ENCODE measurements around the gene RGS10.
"Not testable (repeated sequence)": the region's sequence is repeated elsewhere in the genome, so short reads cannot be mapped to it uniquely, and the experiment has no call there.

RGS10 gene

GRCh38 chr10:119470920-119471702, 71.4 kb downstream of the RGS10 start:
- H3K27ac ChIP-seq (ENCODE audit: low read length) = no peak overlapping the region
- H3K9me3 ChIP-seq (ENCODE audit: control insufficient read depth, low read depth, low read length) = no peaks in the 10 kb centered on the region
- H3K27me3 ChIP-seq (ENCODE audit: control insufficient read depth, insufficient read depth, low read length) = peaks cover 41% of the 10 kb centered on the region
- no peak overlapping the region for H3K4me3 ChIP-seq (ENCODE audit: low read length)
- no peaks in the 10 kb centered on the region for H3K4me1 ChIP-seq (ENCODE audit: control insufficient read depth, low read depth, low read length)
- no peaks in the 10 kb centered on the region for H3K36me3 ChIP-seq (ENCODE audit: control insufficient read depth, low read depth, low read length)
- no peak overlapping the region for H3K9ac ChIP-seq (ENCODE audit: low read length)

GRCh38 chr10:119469846-119470245, 72.7 kb downstream of the RGS10 start:
- H3K27me3 ChIP-seq (ENCODE audit: control insufficient read depth, insufficient read depth, low read length) = peaks cover 28% of the 10 kb centered on the region
- no peaks in the 10 kb centered on the region for H3K4me1 ChIP-seq (ENCODE audit: control insufficient read depth, low read depth, low read length)
- H3K27ac ChIP-seq (ENCODE audit: low read length) = no peak overlapping the region
- H3K9ac ChIP-seq (ENCODE audit: low read length) = no peak overlapping the region
- no peaks in the 10 kb centered on the region for H3K36me3 ChIP-seq (ENCODE audit: control insufficient read depth, low read depth, low read length)
- H3K9me3 ChIP-seq (ENCODE audit: control insufficient read depth, low read depth, low read length) = no peaks in the 10 kb centered on the region
- no peak overlapping the region for H3K4me3 ChIP-seq (ENCODE audit: low read length)

- H3K27me3 ChIP-seq (ENCODE audit: control insufficient read depth, insufficient read depth, low read length) = peaks cover 23% of the 10 kb centered on the region
- H3K27ac ChIP-seq (ENCODE audit: low read length) = no peak overlapping the region
- H3K9me3 ChIP-seq (ENCODE audit: control insufficient read depth, low read depth, low read length) = no peaks in the 10 kb centered on the region
- no peak overlapping the region for H3K9ac ChIP-seq (ENCODE audit: low read length)
- no peak overlapping the region for H3K4me3 ChIP-seq (ENCODE audit: low read length)
- H3K36me3 ChIP-seq (ENCODE audit: control insufficient read depth, low read depth, low read length) = no peaks in the 10 kb centered on the region
- no peaks in the 10 kb centered on the region for H3K4me1 ChIP-seq (ENCODE audit: control insufficient read depth, low read depth, low read length)
These were observed 73.2 kb downstream of the RGS10 start for GRCh38 chr10:119469325-119469707.

GRCh38 chr10:119468542-119469324, 73.8 kb downstream of the RGS10 start:
- Histone ChIP-seq H3K4me1 (ENCODE audit: control insufficient read depth, low read depth, low read length) (no peaks in the 10 kb centered on the region), H3K27ac (ENCODE audit: low read length) (no peak overlapping the region), H3K9ac (ENCODE audit: low read length) (no peak overlapping the region), H3K9me3 (ENCODE audit: control insufficient read depth, low read depth, low read length) (no peaks in the 10 kb centered on the region), H3K36me3 (ENCODE audit: control insufficient read depth, low read depth, low read length) (no peaks in the 10 kb centered on the region), H3K4me3 (ENCODE audit: low read length) (no peak overlapping the region), H3K27me3 (ENCODE audit: control insufficient read depth, insufficient read depth, low read length) (peaks cover 18% of the 10 kb centered on the region)

- Histone ChIP-seq H3K9me3 (ENCODE audit: control insufficient read depth, low read depth, low read length) (no peaks in the 10 kb centered on the region), H3K27me3 (ENCODE audit: control insufficient read depth, insufficient read depth, low read length) (peaks cover 10% of the 10 kb centered on the region), H3K36me3 (ENCODE audit: control insufficient read depth, low read depth, low read length) (no peaks in the 10 kb centered on the region), H3K27ac (ENCODE audit: low read length) (no peak overlapping the region), H3K4me1 (ENCODE audit: control insufficient read depth, low read depth, low read length) (no peaks in the 10 kb centered on the region), H3K4me3 (ENCODE audit: low read length) (no peak overlapping the region), H3K9ac (ENCODE audit: low read length) (no peak overlapping the region)
These were observed 75.9 kb downstream of the RGS10 start for GRCh38 chr10:119466655-119467054.

- no peaks in the 10 kb centered on the region for H3K36me3 ChIP-seq (ENCODE audit: control insufficient read depth, low read depth, low read length)
- peaks cover 10% of the 10 kb centered on the region for H3K27me3 ChIP-seq (ENCODE audit: control insufficient read depth, insufficient read depth, low read length)
- no peak overlapping the region for H3K9ac ChIP-seq (ENCODE audit: low read length)
- H3K9me3 ChIP-seq (ENCODE audit: control insufficient read depth, low read depth, low read length) = no peaks in the 10 kb centered on the region
- H3K27ac ChIP-seq (ENCODE audit: low read length) = no peak overlapping the region
- H3K4me1 ChIP-seq (ENCODE audit: control insufficient read depth, low read depth, low read length) = no peaks in the 10 kb centered on the region
- H3K4me3 ChIP-seq (ENCODE audit: low read length) = no peak overlapping the region
These were observed 76.4 kb downstream of the RGS10 start for GRCh38 chr10:119466076-119466475.

- Histone ChIP-seq H3K4me3 (ENCODE audit: low read length) (no peak overlapping the region), H3K36me3 (ENCODE audit: control insufficient read depth, low read depth, low read length) (no peaks in the 10 kb centered on the region), H3K4me1 (ENCODE audit: control insufficient read depth, low read depth, low read length) (no peaks in the 10 kb centered on the region), H3K9me3 (ENCODE audit: control insufficient read depth, low read depth, low read length) (no peaks in the 10 kb centered on the region), H3K9ac (ENCODE audit: low read length) (no peak overlapping the region), H3K27ac (ENCODE audit: low read length) (no peak overlapping the region), H3K27me3 (ENCODE audit: control insufficient read depth, insufficient read depth, low read length) (peaks cover 2% of the 10 kb centered on the region)
These were observed 77.4 kb downstream of the RGS10 start for GRCh38 chr10:119465085-119465484.

- H3K27ac ChIP-seq (ENCODE audit: low read length); H3K36me3 ChIP-seq (ENCODE audit: control insufficient read depth, low read depth, low read length); H3K9me3 ChIP-seq (ENCODE audit: control insufficient read depth, low read depth, low read length); H3K4me3 ChIP-seq (ENCODE audit: low read length); H3K9ac ChIP-seq (ENCODE audit: low read length); H3K27me3 ChIP-seq (ENCODE audit: control insufficient read depth, insufficient read depth, low read length); H3K4me1 ChIP-seq (ENCODE audit: control insufficient read depth, low read depth, low read length): not testable (repeated sequence)
These were observed 79.3 kb downstream of the RGS10 start for GRCh38 chr10:119463195-119463594.

- H3K36me3 ChIP-seq (ENCODE audit: control insufficient read depth, low read depth, low read length) = no peaks in the 10 kb centered on the region
- no peak overlapping the region for H3K4me3 ChIP-seq (ENCODE audit: low read length)
- no peaks in the 10 kb centered on the region for H3K4me1 ChIP-seq (ENCODE audit: control insufficient read depth, low read depth, low read length)
- no peak overlapping the region for H3K27ac ChIP-seq (ENCODE audit: low read length)
- H3K9ac ChIP-seq (ENCODE audit: low read length) = no peak overlapping the region
- no peaks in the 10 kb centered on the region for H3K9me3 ChIP-seq (ENCODE audit: control insufficient read depth, low read depth, low read length)
- no peaks in the 10 kb centered on the region for H3K27me3 ChIP-seq (ENCODE audit: control insufficient read depth, insufficient read depth, low read length)
These were observed 79.7 kb downstream of the RGS10 start for GRCh38 chr10:119462773-119463172.

- no peaks in the 10 kb centered on the region for H3K9me3 ChIP-seq (ENCODE audit: control insufficient read depth, low read depth, low read length)
- H3K36me3 ChIP-seq (ENCODE audit: control insufficient read depth, low read depth, low read length) = no peaks in the 10 kb centered on the region
- no peaks in the 10 kb centered on the region for H3K27me3 ChIP-seq (ENCODE audit: control insufficient read depth, insufficient read depth, low read length)
- H3K4me3 ChIP-seq (ENCODE audit: low read length) = no peak overlapping the region
- H3K9ac ChIP-seq (ENCODE audit: low read length) = no peak overlapping the region
- H3K27ac ChIP-seq (ENCODE audit: low read length) = no peak overlapping the region
- H3K4me1 ChIP-seq (ENCODE audit: control insufficient read depth, low read depth, low read length) = no peaks in the 10 kb centered on the region
These were observed 80.6 kb downstream of the RGS10 start for GRCh38 chr10:119461923-119462322.

GRCh38 chr10:119461380-119461779, 81.1 kb downstream of the RGS10 start:
- H3K4me3 ChIP-seq (ENCODE audit: low read length) = no peak overlapping the region
- H3K4me1 ChIP-seq (ENCODE audit: control insufficient read depth, low read depth, low read length) = no peaks in the 10 kb centered on the region
- no peak overlapping the region for H3K27ac ChIP-seq (ENCODE audit: low read length)
- no peaks in the 10 kb centered on the region for H3K36me3 ChIP-seq (ENCODE audit: control insufficient read depth, low read depth, low read length)
- H3K9me3 ChIP-seq (ENCODE audit: control insufficient read depth, low read depth, low read length) = no peaks in the 10 kb centered on the region
- no peaks in the 10 kb centered on the region for H3K27me3 ChIP-seq (ENCODE audit: control insufficient read depth, insufficient read depth, low read length)
- H3K9ac ChIP-seq (ENCODE audit: low read length) = no peak overlapping the region

All from iPS-18a (cell line).